NCI-H128 (cell line): Measurements from ENCODE around the gene SPP1.
"Not testable (repeated sequence)": the region's sequence is repeated elsewhere in the genome, so short reads cannot be mapped to it uniquely, and the experiment has no call there.

Experiments used
- DNase-seq: peaks from one replicate; lab custom pipeline; 2025; ENCODE audit not compliant: unreplicated experiment; lab: John Stamatoyannopoulos, UW

SPP1 gene

DNA sequence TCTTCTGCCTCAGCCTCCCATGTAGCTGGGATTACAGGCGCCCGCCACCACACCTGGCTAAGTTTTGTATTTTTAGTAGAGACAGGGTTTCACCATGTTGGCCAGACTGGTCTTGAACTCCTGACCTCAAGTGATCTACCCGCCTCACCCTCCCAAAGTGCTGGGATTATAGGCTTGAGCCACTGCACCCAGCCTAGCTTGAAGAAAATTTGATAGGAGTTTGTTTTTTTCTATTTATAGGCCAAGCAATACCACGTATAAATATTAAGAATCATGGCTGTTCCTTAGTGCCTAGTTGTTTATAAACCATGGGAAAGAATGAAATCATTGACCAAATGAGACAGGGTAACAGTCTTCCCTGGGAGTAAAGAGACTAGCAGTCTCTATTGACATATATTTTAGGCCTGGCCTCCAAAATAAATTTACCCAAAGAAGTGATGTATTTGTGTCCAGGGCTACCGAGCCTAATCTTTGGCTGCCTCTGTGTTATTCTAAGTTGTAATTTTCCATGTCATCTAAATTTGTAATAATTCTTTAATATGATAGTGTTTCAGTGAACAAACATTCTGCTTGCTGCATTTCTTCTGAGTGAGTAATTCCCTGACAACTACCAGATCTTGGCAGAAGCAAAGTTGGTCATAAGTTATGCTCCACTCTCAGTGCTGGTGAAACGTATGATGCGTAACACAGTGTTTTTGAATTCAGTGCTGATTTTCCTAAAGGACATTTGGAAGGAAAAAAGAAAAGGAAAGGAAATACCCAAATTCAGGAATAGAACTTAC lies 42.2 kb downstream of the SPP1 start:
- no peak for DNase-seq

DNA sequence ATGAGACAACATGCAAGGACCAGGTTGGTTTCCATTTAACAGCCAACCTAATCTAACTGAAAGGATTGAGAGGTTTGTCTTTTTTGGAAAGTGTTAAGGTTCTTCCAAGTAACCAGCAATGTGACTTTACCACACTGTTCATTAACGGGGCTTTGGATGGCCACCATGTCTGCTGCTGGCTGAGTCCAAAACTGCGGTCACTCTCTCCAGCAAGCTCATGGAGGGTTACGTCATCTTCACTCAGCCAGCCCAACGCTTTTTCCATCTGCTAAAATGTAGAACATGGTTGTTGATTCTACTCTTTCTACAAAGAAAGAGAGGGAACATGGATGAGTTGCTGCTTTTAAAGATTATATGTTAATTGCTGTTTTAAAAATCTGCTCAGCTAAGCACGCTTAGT lies 43.0 kb downstream of the SPP1 start:
- no peak for DNase-seq

DNA sequence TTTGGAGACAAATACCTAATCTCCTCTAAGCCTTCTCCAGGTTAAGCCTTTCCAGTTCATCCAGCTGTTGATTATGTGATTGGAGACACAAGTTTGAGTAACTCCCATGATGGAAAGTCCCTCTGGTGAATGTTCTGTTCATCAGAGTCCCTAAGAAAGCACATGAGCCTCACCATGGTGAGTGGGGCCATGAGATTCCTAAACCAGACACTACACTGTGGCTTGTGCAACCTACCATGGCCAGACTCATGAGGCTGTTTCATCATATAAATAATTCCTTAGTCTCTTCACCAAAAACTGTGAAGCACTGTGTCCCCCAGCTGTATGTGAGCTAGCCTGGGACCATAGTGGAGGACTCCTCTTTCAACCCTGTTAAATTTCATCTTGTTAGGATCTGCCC lies 46.3 kb downstream of the SPP1 start:
- no peak for DNase-seq

DNA sequence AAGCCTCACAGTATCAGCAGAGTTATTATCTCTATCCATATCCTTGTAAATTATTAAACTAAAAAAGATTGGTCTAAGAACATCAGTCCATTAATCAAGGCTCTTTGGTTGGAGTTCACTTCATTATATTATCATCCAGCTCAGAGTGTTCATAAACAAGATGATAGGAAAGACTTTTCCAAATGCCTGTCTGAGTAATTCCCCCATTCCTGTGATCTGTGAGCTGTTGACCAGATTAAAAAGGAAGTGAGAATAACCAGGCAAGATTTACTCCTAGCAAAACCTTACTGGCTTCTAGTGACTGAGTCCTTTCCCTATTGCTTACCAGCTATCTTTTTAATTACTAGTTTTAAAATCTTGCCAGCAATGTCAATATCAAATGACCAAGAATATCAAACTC lies 46.8 kb downstream of the SPP1 start:
- DNase-seq: no peak

DNA sequence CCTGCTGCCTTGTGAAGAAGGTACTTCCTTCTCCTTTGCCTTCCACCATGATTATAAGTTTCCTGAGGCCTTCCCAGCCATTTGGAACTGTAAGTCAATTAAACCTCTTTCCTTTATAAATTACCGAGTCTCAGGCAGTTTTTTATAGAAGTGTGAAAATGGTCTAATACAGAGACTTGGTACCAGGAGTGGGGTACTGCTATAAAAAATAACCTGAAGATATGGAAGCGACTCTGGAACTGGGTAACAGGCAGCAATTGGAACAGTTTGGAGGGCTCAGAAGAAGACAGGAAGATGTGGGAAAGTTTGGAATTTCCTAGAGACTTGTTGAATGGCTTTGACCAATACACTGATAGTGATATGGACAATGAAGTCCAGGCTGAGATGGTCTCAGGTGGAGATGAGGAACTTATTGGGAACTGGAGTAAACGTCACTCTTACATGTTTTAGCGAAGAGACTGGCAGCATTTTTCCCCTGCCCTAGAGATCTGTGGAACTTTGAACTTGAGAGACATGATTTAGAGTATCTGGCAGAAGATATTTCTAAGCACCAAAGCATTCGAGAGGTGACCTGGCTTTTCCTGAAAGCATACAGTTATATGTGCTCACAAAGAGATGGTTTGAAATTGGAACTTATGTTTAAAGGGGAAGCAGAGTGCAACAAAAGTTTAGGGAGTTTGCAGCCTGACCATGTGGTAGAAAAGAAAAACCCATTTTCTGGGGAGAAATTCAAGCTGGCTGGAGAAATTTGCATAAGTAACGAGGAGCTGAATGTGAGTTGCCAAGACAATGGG lies 50.6 kb downstream of the SPP1 start:
- DNase-seq: not testable (repeated sequence)

DNA sequence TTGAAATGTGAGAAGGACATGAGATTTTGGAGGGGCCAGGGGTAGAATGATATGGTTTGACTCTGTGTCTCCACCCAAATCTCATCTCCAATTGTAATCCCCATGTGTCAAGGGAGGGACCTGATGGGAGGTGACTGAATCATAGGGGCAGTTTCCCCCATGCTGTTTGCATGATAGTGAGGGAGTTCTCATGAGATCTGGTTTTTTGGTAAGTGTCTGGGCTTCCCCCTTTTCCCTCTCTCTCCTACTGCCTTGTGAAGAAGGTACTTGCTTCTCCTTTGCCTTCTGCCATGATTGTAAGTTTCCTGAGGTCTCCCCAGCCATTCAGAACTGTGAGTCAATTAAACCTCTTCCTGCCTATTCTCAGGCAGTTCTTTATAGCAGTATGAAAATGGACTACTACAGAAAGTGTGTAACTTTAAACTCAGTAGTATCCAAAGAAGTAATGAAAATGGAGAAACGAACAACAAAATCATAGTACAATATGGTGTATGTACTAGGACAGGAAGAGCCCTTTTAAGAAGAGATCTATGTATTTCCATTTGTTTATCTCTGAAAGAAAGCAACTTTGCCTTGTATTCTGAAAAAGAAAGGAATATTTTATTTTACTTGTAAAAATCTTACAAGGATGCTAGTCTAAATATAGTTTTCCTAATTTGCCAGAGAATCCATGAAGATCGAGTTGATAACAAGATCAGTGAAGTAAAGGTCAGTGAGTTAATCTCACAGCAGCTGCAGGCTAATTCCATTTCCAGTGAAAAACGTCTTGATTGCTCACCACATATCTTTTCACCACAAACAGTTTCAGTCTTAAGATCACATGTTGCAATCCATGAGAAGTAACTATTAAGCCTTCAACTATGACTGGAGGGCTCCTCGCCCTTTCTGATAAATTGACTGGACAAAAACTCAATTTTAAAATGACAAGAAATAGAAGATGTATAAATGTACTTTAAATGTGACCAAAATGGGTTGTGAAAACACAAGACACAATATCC lies 52.4 kb downstream of the SPP1 start:
- no peak for DNase-seq

DNA sequence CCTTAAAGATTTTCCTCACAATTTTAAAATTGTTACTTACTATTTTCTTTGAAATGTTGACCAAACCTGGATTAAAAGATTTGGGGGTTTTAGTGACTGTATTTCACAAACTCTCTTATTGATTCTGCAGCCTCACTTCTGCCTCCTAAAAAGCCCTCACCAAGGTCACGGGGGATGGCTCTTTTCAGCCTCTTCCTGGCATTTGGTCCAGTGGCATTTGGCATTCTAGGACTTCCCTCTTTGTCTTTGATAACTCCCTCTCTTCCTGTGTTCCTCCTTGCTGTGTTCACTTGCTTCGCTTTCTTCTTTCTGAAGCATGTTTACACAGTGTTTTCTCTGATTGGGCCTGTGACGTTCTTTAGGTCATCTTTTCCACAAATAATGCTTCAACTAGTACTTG lies 53.4 kb downstream of the SPP1 start:
- no peak for DNase-seq

DNA sequence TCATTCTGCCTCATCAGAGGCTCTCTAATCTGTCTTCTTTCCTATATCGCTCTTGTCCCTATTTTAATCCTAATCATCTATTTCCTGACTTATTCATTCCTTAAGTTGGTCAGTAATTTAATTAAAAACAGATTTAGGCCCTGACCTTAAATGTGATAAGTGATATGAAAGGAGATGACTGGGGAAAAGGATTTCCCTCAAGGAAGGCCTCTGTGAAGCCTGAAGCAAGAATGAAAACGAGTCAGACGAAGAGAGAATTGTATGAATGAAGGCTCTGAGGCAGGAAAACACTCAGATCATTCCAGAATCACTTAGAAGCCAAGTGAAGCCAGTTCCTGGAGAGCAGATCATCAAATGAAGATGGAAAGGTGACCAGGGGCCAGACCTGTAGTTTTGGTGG lies 54.0 kb downstream of the SPP1 start:
- DNase-seq: no peak

DNA sequence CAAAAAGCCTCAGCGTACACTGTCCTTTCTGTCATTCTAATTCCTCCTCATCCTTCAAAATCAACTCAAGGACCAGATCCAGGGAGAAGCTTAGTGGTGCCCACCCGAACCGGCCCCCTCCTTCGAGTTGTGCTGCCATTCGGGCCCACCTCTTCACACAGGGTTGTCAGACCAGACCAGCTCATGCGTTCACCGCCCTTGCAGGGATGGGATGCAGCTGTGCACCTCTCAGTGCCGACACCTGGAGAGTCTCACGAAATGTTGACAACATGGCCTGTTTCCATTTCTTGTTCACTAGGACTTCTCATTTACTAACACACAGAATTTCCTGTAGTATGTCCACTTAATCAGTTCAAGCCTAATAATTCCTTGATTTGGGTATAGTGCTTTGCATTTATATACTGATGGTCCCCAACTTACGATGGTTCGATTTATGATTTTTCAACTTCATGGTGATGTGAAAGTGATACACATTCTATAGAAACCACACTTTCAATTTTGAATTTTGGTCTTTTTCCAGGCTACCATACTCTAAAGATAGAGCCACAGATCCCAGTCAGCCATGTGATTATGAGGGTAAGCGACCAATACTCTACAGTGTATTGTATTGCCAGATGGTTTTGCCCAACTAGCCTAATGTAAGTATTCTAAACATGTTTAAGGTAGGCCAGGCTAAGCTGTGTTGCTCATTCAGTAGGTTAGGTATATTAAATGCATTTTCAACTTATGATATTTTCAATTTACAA lies 55.2 kb downstream of the SPP1 start:
- DNase-seq: no peak
